Spinal cord (tissue), 10 donors: ENCODE results near the gene LBHD1. TPM values are rescaled to one million over a fixed set of nuclear protein-coding genes. Genes with fewer than 3 reads are reported as not detected.

Experiments
- DNase-seq, 6 donors: peaks; one replicate each; pipeline versions ENCODE4 v3.0.0 to v3.0.0-alpha.2; 2013 to 2015; ENCODE audit warnings: low spot score in 6 of 6, low read depth in 4 of 6
- H3K27ac ChIP-seq: one replicate; pipeline ENCODE4 v1.5.1; 2013; ENCODE audit warnings: low read depth, low read length, control low read depth
- H3K27me3 ChIP-seq: one replicate; pipeline ENCODE4 v1.6.1; 2013; ENCODE audit warnings: low read length; ENCODE audit not compliant: control insufficient read depth, insufficient read depth
- H3K36me3 ChIP-seq: one replicate; pipeline ENCODE4 v1.6.1; 2013; ENCODE audit warnings: low read length; ENCODE audit not compliant: control insufficient read depth, insufficient read depth
- H3K4me1 ChIP-seq: one replicate; pipeline ENCODE4 v1.6.1; 2013; ENCODE audit warnings: low read length; ENCODE audit not compliant: control insufficient read depth, insufficient read depth
- H3K4me3 ChIP-seq: one replicate; pipeline ENCODE4 v1.5.1; 2013; ENCODE audit warnings: low read depth, low read length, control low read depth
- H3K9me3 ChIP-seq: one replicate; pipeline ENCODE4 v1.6.1; 2013; ENCODE audit warnings: low read length; ENCODE audit not compliant: control insufficient read depth, insufficient read depth
- WGBS: methylation state at CpG from one replicate; pipeline ENCODE4 v1.1.5; 2013; ENCODE audit warnings: missing lambda C conversion rate; ENCODE audit not compliant: insufficient coverage; 5-methylcytosine and 5-hydroxymethylcytosine counted together
- polyA plus RNA-seq, 2 donors: library from polyadenylated mRNA; unstranded; fragments of 120-200 nt; gene quantifications; one replicate each; pipeline ENCODE4 v1.2.1, GENCODE V29; 2013; ENCODE audit not compliant: insufficient read length in 2 of 2
- total RNA-seq, 2 donors: library from RNA; depleted of rRNA in 1 of 2; stranded (reverse); fragments of 120-200 nt in 1 of 2; fragments of >200 nt in 1 of 2; gene quantifications; one replicate each; pipeline versions ENCODE4 v1.2.3 to v1.2.4, GENCODE V29; 2013 to 2014
- donor health status: healthy.

Gene LBHD1
- total and polyA plus RNA-seq, 4 donors = 2.9 to 10.2 (median 6.8) TPM

DNA sequence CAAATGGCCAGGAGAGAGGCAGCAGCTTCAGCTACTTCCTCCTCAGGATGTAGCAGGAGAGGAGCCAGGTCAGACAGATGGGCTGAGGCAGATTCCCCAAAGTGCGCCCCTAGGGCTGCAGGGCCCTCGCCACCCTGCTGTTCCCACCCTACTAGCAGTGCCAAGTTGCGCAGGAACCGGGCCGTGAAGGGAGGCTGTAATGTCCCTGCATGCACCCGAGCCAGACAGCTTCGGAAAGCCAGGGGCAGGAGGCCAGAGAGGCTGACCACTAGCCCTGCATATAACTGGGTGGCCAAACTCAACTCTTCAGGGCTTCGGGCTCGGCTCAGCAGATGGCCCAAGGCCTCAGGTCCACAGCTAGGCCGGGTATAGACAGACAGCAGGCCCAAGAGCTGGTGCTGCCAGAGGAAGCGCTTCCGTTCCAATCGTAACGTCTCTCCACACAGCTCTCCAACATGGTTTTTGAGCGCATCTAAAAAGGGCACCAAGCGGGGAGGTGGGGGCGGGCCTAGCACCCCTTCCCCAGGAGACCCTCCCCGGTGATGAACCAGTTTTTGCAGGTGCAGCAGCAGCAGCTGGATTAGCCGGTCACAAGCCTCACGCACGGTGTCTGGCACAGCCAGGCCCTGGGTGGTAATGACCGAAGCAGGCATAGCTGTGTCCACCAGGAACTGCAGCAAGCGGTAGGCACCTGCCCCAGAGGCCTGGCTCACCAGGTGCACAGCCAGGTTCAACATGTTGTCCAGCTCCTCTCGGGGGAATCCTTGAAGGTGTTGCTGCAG, 23.7 kb downstream of the LBHD1 start:
- no peak for DNase-seq
- Histone ChIP-seq H3K4me3 (no peak overlapping the region), H3K9me3 (no peaks in the 10 kb centered on the region), H3K27me3 (no peaks in the 10 kb centered on the region), H3K27ac (no peak overlapping the region), H3K36me3 (peaks cover 48% of the 10 kb centered on the region), H3K4me1 (peaks cover 37% of the 10 kb centered on the region)
- 92% methylated on average over 24 of the region's 24 CpGs for WGBS

DNA sequence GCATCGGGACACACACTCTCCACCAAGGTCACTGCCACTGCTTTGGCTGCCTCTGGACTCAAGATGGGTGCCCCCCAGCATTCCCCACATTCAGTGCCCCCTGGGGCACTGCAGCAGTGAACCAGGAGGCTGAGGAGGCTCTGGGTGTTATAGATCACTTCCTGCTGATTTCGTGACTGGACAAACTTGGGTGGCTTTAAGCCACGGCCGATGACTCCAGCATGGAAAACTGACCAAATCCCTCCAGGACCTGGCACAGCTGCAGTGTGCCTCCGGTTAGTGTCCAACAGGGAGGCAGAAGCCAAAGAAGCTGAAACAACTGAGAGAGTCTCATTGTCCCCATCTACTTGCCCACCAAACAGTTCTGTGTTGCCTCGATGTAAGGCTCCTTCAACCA, 24.5 kb downstream of the LBHD1 start:
- H3K27me3 ChIP-seq = no peaks in the 10 kb centered on the region
- no peak overlapping the region for H3K4me3 ChIP-seq
- no peaks in the 10 kb centered on the region for H3K9me3 ChIP-seq
- 88% methylated on average over 6 of the region's 6 CpGs for WGBS
- peaks cover 52% of the 10 kb centered on the region for H3K36me3 ChIP-seq
- peaks cover 33% of the 10 kb centered on the region for H3K4me1 ChIP-seq
- H3K27ac ChIP-seq = no peak overlapping the region
- DNase-seq = no peak

DNA sequence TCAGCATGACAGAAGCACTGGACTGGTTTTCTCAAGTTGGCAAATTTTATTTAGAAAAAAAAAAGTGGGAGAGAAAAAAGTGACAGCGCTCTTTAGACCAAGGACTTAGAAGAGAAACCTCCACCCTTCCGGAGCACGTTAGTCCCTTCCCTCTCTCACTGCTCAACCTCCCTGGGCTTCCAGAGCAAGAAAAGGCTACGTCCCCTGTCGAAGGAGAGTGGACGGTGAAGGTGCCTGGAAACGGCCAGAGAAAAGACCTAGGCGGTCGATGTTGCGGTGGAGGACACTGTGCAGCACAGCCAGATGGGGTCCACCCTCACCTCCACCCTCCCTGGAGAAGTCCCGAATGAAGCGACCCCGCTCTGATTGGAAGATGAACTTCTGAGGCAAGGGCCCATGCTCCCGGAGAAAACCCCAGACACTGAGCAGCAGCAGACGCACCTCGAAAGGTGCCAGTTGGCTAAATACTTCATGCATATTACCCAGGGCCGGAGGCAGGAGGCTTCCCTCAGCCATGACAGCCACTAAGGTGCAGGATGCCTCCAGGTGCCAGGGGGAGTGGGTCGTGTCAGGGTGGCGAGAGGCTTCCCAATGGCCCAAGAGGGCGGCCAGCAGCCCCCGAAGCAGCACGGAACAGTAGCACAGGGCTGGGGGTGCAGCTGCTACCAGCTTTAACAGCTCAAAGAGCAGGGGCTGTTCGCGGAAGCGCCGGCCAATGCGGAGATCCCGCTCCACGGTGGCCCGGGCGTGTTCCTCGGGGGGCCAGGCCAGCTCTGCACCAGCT, 25.1 kb downstream of the LBHD1 start:
- Histone ChIP-seq H3K9me3 (no peaks in the 10 kb centered on the region), H3K27me3 (no peaks in the 10 kb centered on the region), H3K4me1 (peaks cover 29% of the 10 kb centered on the region), H3K27ac (peak overlapping the region; percentile 33), H3K4me3 (peak overlapping the region; percentile 99), H3K36me3 (peaks cover 52% of the 10 kb centered on the region)
- 81% methylated on average over 23 of the region's 32 CpGs for WGBS
- no peak for DNase-seq

DNA sequence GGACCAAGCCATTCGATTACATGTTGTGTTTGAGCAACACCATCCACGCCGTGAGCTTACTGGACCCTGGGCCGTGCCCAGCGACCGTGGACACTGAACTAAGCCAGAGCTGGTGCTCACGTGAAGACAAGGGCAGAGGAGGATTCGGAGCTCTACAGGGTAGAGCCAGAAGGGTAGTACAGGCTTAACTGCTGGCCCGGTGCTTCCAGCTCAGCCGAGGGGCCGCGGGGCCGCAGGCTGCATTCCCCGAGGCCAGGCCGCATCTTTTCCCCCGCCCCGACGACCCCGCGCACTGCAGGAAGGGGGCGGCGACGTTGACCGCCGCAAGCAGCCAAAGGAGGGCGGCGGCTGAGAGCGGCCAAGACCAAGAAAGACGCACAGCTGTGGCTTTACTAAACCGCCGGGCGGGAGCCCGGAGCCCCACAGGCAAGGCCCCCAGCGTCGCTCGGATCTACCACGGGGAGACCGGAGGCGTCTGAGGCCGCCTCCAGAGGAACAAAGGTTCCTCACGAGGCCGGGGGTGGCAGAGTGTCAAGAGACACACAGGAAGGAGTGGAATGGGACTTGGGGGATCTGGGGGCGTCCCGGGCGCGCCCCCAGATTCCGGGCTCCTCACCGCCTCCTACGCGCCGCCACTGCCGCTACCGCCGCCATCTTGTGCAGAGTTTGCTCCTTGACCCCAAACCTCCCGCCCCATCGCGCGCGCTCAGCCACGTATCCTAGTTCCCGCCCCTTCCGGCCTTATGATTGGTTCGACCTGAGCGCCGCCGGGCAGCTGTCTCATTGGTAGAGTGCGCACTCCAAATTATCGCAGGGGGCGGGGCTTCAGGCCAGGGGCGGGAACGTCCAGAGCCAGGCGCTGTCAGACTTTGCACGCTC, 25.9 kb downstream of the LBHD1 start, which contains the start of gene GANAB:
GANAB (minus strand) TSS at position 668 of the 879 bp plus-strand sequence; CDS start at position 654, 14 bp downstream.
- Histone ChIP-seq H3K9me3 (no peaks in the 10 kb centered on the region), H3K4me1 (peaks cover 23% of the 10 kb centered on the region), H3K4me3 (peak within 1 kb of the TSS; percentile 99), H3K27ac (peak within 1 kb of the TSS; percentile 98), H3K36me3 (peaks cover 52% of the 10 kb centered on the region), H3K27me3 (no peaks in the 10 kb centered on the region)
- WGBS = 0% methylated on average over 73 of the region's 73 CpGs
- DNase-seq = peak; percentile 88 to 99 (median 97)

DNA sequence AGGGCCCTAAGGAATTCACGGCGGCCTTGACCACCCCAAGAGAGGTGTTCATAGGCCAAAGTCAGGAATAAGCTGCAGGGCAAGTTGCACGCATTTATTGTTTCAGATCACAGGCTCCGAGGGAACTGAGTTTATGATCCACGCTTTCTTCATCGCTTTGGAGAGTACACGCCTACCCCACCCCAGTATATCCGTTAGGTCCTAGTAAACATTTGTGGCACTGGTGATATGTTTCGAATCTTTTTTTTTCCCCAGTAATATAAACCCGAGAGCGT, 26.5 kb downstream of the LBHD1 start:
- H3K4me3 ChIP-seq = peak overlapping the region; percentile 99
- WGBS = 8% methylated on average over 4 of the region's 11 CpGs

DNA sequence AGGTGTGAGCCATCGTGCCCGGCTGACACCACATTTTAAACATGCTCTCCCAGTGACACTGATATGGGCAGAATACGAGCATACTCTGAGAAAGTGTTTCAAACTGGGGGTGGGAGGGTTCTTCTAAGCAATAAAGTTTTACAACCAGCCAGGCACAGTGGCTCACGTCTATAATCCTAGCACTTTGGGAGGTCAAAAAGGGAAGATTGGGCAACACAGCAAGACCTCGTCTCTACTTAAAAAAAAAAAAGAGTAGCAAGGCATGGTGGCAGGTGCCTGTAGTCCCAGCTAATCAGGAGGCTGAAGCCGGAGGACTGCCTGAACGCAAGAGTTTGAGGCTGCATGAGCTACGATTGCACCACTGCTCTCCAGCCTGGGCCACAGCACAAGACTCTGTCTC, 27.8 kb downstream of the LBHD1 start:
- Histone ChIP-seq H3K27me3 (no peaks in the 10 kb centered on the region), H3K4me1 (peaks cover 23% of the 10 kb centered on the region), H3K36me3 (peaks cover 44% of the 10 kb centered on the region), H3K4me3 (no peak overlapping the region), H3K27ac (no peak overlapping the region), H3K9me3 (no peaks in the 10 kb centered on the region)
- 88% methylated on average over 4 of the region's 8 CpGs for WGBS
- no peak for DNase-seq

More for the DNA sequence above, 26.5 kb downstream of the LBHD1 start:
- no peaks in the 10 kb centered on the region for H3K27me3 ChIP-seq
- peak overlapping the region; percentile 98 for H3K27ac ChIP-seq
- H3K4me1 ChIP-seq = peaks cover 23% of the 10 kb centered on the region
- H3K9me3 ChIP-seq = no peaks in the 10 kb centered on the region
- peaks cover 52% of the 10 kb centered on the region for H3K36me3 ChIP-seq
- DNase-seq = no peak

DNA sequence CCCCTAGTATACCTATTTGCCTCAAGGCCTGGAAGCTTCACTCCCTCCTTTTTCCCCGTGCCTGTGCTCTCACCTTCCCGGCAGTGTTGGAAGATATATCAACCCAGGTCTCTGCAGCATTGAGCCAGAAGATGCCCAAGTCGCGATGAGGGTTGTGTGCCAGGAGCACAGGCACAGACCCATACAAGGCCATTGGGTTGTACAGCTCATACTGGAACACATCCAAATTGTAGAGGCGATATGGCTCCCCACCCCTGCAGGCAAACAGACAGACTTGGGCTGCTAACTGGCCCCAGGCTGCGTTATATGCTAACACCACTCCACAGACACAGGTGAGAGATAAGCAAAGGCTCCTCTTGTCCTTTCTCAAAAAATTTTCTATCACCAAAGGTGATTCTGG, 39.6 kb downstream of the LBHD1 start:
- no peak overlapping the region for H3K27ac ChIP-seq
- no peak overlapping the region for H3K4me3 ChIP-seq
- no peak for DNase-seq
- no peaks in the 10 kb centered on the region for H3K27me3 ChIP-seq
- 96% methylated on average over 6 of the region's 6 CpGs for WGBS
- H3K36me3 ChIP-seq = peaks cover 97% of the 10 kb centered on the region
- H3K4me1 ChIP-seq = no peaks in the 10 kb centered on the region
- H3K9me3 ChIP-seq = no peaks in the 10 kb centered on the region

DNA sequence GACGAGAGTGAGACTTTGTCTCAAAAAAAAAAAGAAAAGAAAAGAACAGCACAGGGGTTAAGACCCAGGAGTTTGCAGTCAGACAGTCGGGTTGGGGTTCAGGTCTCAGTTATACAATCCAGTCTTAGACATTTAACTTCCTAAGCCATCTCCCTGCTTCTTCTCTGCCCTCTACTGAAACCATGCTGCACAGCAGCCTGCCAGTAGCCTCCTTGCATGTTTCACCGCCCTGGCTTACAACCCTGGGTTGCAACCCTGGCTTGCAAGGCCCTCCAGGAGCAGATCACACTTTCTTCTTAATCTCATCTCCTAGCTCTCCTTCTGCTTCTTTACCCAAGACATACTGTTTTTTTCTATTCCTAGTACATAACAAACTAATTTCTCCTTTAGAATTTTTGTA, 44.4 kb downstream of the LBHD1 start:
- H3K4me1 ChIP-seq = no peaks in the 10 kb centered on the region
- H3K9me3 ChIP-seq = no peaks in the 10 kb centered on the region
- no peaks in the 10 kb centered on the region for H3K27me3 ChIP-seq
- no peak overlapping the region for H3K4me3 ChIP-seq
- peaks cover 86% of the 10 kb centered on the region for H3K36me3 ChIP-seq
- no peak for DNase-seq
- 83% methylated on average over 3 of the region's 3 CpGs for WGBS
- H3K27ac ChIP-seq = no peak overlapping the region

DNA sequence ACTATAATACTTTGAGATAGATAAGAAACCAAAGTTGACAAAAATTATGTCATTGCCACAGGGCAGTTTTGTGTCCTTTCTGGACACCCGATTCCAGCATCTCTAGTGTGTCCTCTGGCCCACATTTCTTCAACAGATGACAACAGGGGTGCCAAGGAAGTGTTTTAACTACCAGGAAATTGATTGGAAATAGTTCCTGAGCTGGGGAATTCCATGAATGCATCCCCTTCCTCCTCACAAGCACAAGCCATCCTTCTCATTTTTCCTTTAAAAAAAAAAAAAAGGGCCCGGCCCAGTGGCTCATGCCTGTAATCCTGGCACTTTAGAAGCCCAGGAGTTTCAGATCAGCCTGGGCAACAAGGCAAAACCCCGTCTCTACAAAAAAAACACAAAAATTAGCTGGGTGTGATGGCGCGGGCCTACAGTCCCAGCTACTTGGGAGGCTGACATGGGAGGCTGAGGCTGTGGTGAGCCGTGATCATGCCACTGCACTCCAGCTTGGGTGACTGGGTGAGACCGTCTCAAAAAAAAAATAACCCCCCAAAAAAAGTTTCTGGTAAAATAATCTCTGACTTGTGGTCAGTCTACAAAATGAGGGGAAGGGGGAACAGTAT, 49.5 kb downstream of the LBHD1 start:
- Histone ChIP-seq H3K4me1 (peaks cover 12% of the 10 kb centered on the region), H3K27ac (peak overlapping the region; percentile 90), H3K36me3 (peaks cover 52% of the 10 kb centered on the region), H3K4me3 (peak overlapping the region; percentile 86), H3K27me3 (no peaks in the 10 kb centered on the region), H3K9me3 (no peaks in the 10 kb centered on the region)
- WGBS = 71% methylated on average over 1 of the region's 7 CpGs
- no peak for DNase-seq
